H1 (cell line): ENCODE data around the gene GUCA2B. TPM values are rescaled to one million over a fixed set of nuclear protein-coding genes. Genes with fewer than 3 reads are reported as not detected.

ENCODE experiments used
- CTCF ChIA-PET: fragments of 300-600 bp; sonication (Branson Sonifier 250); formaldehyde crosslinking; loops from one replicate; lab custom pipeline; 2021; ENCODE audit not compliant: partially characterized antibody; lab: Charles Lee
- POLR2A ChIA-PET: fragments of 300-600 bp; sonication (Branson Sonifier 250); formaldehyde crosslinking; loops from one replicate; lab custom pipeline; 2021; ENCODE audit warnings: inconsistent platforms; ENCODE audit not compliant: partially characterized antibody; lab: Charles Lee
- DNase-seq, 2 experiments: peaks; one replicate each; pipeline versions ENCODE4 v3.0.0 to v3.0.0-alpha.2; 2010 to 2022; ENCODE audit warnings: low spot score in 2 of 2, low read depth in 1 of 2, mixed read lengths in 1 of 2
- FAIRE-seq: peaks from 2 replicates; lab custom pipeline; 2011; peaks lifted over from hg19 to GRCh38; lab: Jason Lieb, UNC
- H2AFZ ChIP-seq: 2 replicates; pipeline ENCODE4 v1.8.1; 2012; ENCODE audit warnings: low read length, inconsistent platforms
- H2AK5ac ChIP-seq: 2 replicates; pipeline ENCODE4 v1.6.1; 2013; ENCODE audit warnings: low read depth, low read length
- H2BK120ac ChIP-seq: replicated peaks from 2 replicates; pipeline ENCODE3; 2013; ENCODE audit warnings: low read depth, low read length, inconsistent platforms
- H2BK12ac ChIP-seq: 2 replicates; pipeline ENCODE4 v1.6.1; 2013; ENCODE audit warnings: low read depth, low read length
- H2BK15ac ChIP-seq: 2 replicates; pipeline ENCODE4 v1.6.1; 2013; ENCODE audit warnings: low read length
- H2BK20ac ChIP-seq: 2 replicates; pipeline ENCODE4 v1.6.1; 2013; ENCODE audit warnings: low read length
- H2BK5ac ChIP-seq: 2 replicates; pipeline ENCODE4 v1.6.1; 2013; ENCODE audit warnings: low read depth, low read length
- H3K14ac ChIP-seq: 2 replicates; pipeline ENCODE4 v1.6.1; 2013; ENCODE audit warnings: inconsistent platforms; ENCODE audit not compliant: insufficient read length
- H3K18ac ChIP-seq: 2 replicates; pipeline ENCODE4 v1.6.1; 2013; ENCODE audit warnings: low read length; ENCODE audit errors: extremely low read depth
- H3K23ac ChIP-seq: 2 replicates; pipeline ENCODE4 v1.6.1; 2013; ENCODE audit warnings: inconsistent platforms; ENCODE audit not compliant: insufficient read length
- H3K23me2 ChIP-seq: 2 replicates; pipeline ENCODE4 v1.6.1; 2013; ENCODE audit warnings: low read depth, low read length
- H3K27ac ChIP-seq: 2 replicates; pipeline ENCODE4 v1.6.1; 2011; ENCODE audit warnings: low read depth, low read length, inconsistent platforms
- H3K27me3 ChIP-seq, 4 experiments: replicated peaks in 1 of 4; 1 replicate in 1 of 4; 2 replicates in 3 of 4; pipeline versions ENCODE4 v1.6.1 to v1.8.1; 2011 to 2013; ENCODE audit warnings: low read length in 3 of 4, mild to moderate bottlenecking in 3 of 4, inconsistent platforms in 2 of 4, mixed read lengths in 2 of 4, moderate library complexity in 1 of 4; ENCODE audit not compliant: control insufficient read depth in 3 of 4, insufficient read depth in 3 of 4; ENCODE audit errors: extremely low read depth in 1 of 4
- H3K36me3 ChIP-seq, 4 experiments: 2 replicates each; pipeline versions ENCODE4 v1.6.1 to v1.8.1; 2011 to 2013; ENCODE audit warnings: mild to moderate bottlenecking in 4 of 4, low read length in 3 of 4, moderate library complexity in 2 of 4, control low read depth in 1 of 4, inconsistent platforms in 1 of 4; ENCODE audit not compliant: insufficient read depth in 4 of 4, control insufficient read depth in 2 of 4
- H3K4ac ChIP-seq: replicated peaks from 2 replicates; pipeline ENCODE3; 2013; ENCODE audit warnings: low read length, low read depth, mixed read lengths, inconsistent platforms; ENCODE audit not compliant: insufficient read length
- H3K4me1 ChIP-seq, 4 experiments: replicated peaks in 1 of 4; 1 replicate in 1 of 4; 2 replicates in 3 of 4; pipeline versions ENCODE4 v1.6.1 to v1.8.1; 2011 to 2013; ENCODE audit warnings: low read length in 3 of 4, inconsistent platforms in 2 of 4, mixed read lengths in 1 of 4; ENCODE audit not compliant: insufficient read depth in 4 of 4, control insufficient read depth in 3 of 4
- H3K4me2 ChIP-seq, 2 experiments: 2 replicates each; pipeline versions ENCODE4 v1.6.1 to v1.8.1; 2011 to 2013; ENCODE audit warnings: low read depth in 2 of 2, low read length in 2 of 2, control low read depth in 1 of 2, inconsistent platforms in 1 of 2, mild to moderate bottlenecking in 1 of 2; ENCODE audit not compliant: insufficient read depth in 1 of 2
- H3K4me3 ChIP-seq, 4 experiments: fragments of 200-600, 300-600 bp in 1 of 4; sonication (generic), shearing (Covaris generic), sonication (Bioruptor Twin) in 1 of 4; 2 replicates each; pipeline versions ENCODE4 v1.5.1 to v1.8.1; 2011 to 2016; ENCODE audit warnings: low read length in 4 of 4, low read depth in 3 of 4, control low read depth in 2 of 4, inconsistent platforms in 2 of 4, mild to moderate bottlenecking in 2 of 4, mixed read lengths in 1 of 4, moderate library complexity in 1 of 4; ENCODE audit not compliant: insufficient read depth in 2 of 4; ENCODE audit errors: extremely low read depth in 1 of 4
- H3K56ac ChIP-seq: replicated peaks from 2 replicates; pipeline ENCODE3; 2013; ENCODE audit warnings: low read depth, mild to moderate bottlenecking, mixed read lengths, low read length, inconsistent platforms; ENCODE audit not compliant: insufficient read length
- H3K79me1 ChIP-seq: 2 replicates; pipeline ENCODE4 v1.6.1; 2013; ENCODE audit warnings: low read depth, low read length, control low read depth
- H3K79me2 ChIP-seq, 2 experiments: 2 replicates each; pipeline versions ENCODE4 v1.6.1 to v1.8.1; 2012 to 2013; ENCODE audit warnings: low read length in 2 of 2, mild to moderate bottlenecking in 2 of 2, inconsistent platforms in 1 of 2; ENCODE audit not compliant: insufficient read depth in 2 of 2, control insufficient read depth in 1 of 2
- H3K9ac ChIP-seq, 4 experiments: replicated peaks in 1 of 4; 1 replicate in 1 of 4; 2 replicates in 3 of 4; pipeline versions ENCODE4 v1.6.1 to v1.8.1; 2011 to 2013; ENCODE audit warnings: low read depth in 3 of 4, low read length in 3 of 4, control low read depth in 2 of 4, mild to moderate bottlenecking in 2 of 4, moderate library complexity in 2 of 4, inconsistent platforms in 1 of 4; ENCODE audit errors: extremely low read depth in 1 of 4
- H3K9me3 ChIP-seq, 2 experiments: 2 replicates each; pipeline versions ENCODE4 v1.6.1 to v1.8.1; 2012 to 2013; ENCODE audit warnings: mild to moderate bottlenecking in 2 of 2, moderate library complexity in 2 of 2, control low read depth in 1 of 2, inconsistent platforms in 1 of 2, low read depth in 1 of 2, low read length in 1 of 2, mixed read lengths in 1 of 2; ENCODE audit not compliant: insufficient read depth in 2 of 2
- H4K20me1 ChIP-seq, 2 experiments: replicated peaks in 1 of 2; 2 replicates each; pipeline versions ENCODE3 to v1.8.1; 2011 to 2013; ENCODE audit warnings: inconsistent platforms in 2 of 2, low read length in 2 of 2, mild to moderate bottlenecking in 1 of 2; ENCODE audit not compliant: insufficient read depth in 2 of 2, control insufficient read depth in 1 of 2
- H4K5ac ChIP-seq: 2 replicates; pipeline ENCODE4 v1.6.1; 2013; ENCODE audit warnings: low read length, low read depth, mixed read lengths, inconsistent platforms; ENCODE audit not compliant: insufficient read length
- H4K8ac ChIP-seq: 2 replicates; pipeline ENCODE4 v1.8.0; 2013; ENCODE audit warnings: mild to moderate bottlenecking, moderate library complexity, low read length, inconsistent platforms; ENCODE audit not compliant: insufficient read depth; ENCODE audit errors: extremely low read depth
- H4K91ac ChIP-seq: replicated peaks from 2 replicates; pipeline ENCODE3; 2013; ENCODE audit warnings: low read length, mixed read lengths, inconsistent platforms; ENCODE audit not compliant: insufficient read length
- ASH2L ChIP-seq: fragments of 200-600, 300-600 bp; sonication (generic); IDR thresholded peaks from one replicate; pipeline ENCODE4 v1.7.1; 2017; ENCODE audit warnings: low read length
- CEBPB ChIP-seq: IDR thresholded peaks from 2 replicates; pipeline ENCODE4 v1.6.1; 2012; ENCODE audit warnings: low read depth, low read length
- CTBP2 ChIP-seq: IDR thresholded peaks from 2 replicates; pipeline ENCODE4 v1.7.0; 2011; ENCODE audit warnings: borderline replicate concordance, mild to moderate bottlenecking, moderate library complexity, mixed read lengths, low read length; ENCODE audit not compliant: insufficient read depth, insufficient read length
- E2F6 ChIP-seq: IDR thresholded peaks from 2 replicates; pipeline ENCODE4 v1.6.1; 2012; ENCODE audit warnings: inconsistent platforms
- FOSL1 ChIP-seq: IDR thresholded peaks from 2 replicates; pipeline ENCODE4 v1.6.1; 2011; ENCODE audit warnings: mild to moderate bottlenecking, low read depth, low read length, moderate library complexity; ENCODE audit not compliant: insufficient read depth
- GABPA ChIP-seq: IDR thresholded peaks from 2 replicates; pipeline ENCODE4 v1.6.1; 2011; ENCODE audit warnings: mild to moderate bottlenecking, low read length, moderate library complexity, borderline replicate concordance; ENCODE audit not compliant: insufficient read depth
- GTF2F1 ChIP-seq: IDR thresholded peaks from 2 replicates; pipeline ENCODE4 v1.6.1; 2012; ENCODE audit warnings: low read depth, low read length, improper control_type of control experiment, borderline replicate concordance
- RBBP5 ChIP-seq: IDR thresholded peaks from 2 replicates; pipeline ENCODE4 v1.7.1; 2012; ENCODE audit warnings: low read depth, mild to moderate bottlenecking, inconsistent platforms, low read length, moderate library complexity, borderline replicate concordance
- RFX5 ChIP-seq: IDR thresholded peaks from 2 replicates; pipeline ENCODE4 v1.6.1; 2011; ENCODE audit warnings: low read depth, low read length, improper control_type of control experiment, borderline replicate concordance
- RXRA ChIP-seq: IDR thresholded peaks from 2 replicates; pipeline ENCODE4 v1.6.1; 2011; ENCODE audit warnings: low read depth, mild to moderate bottlenecking, low read length, moderate library complexity; ENCODE audit not compliant: insufficient read depth
- SIRT6 ChIP-seq: IDR thresholded peaks from one replicate; pipeline ENCODE4 v1.7.1; 2012; ENCODE audit warnings: low read length, inconsistent platforms
- SIX5 ChIP-seq: IDR thresholded peaks from 2 replicates; pipeline ENCODE4 v1.6.1; 2011; ENCODE audit warnings: mild to moderate bottlenecking, low read depth, low read length
- SP1 ChIP-seq: IDR thresholded peaks from 2 replicates; pipeline ENCODE4 v1.6.1; 2011; ENCODE audit warnings: low read depth, low read length
- SRF ChIP-seq: IDR thresholded peaks from 2 replicates; pipeline ENCODE4 v1.6.1; 2011; ENCODE audit warnings: mild to moderate bottlenecking, low read depth, low read length, moderate library complexity
- WGBS, 2 experiments: shearing (Covaris generic) in 1 of 2; methylation state at CpG; one replicate each; pipeline versions ENCODE4 v1.1.6 to v1.1.7; 2013 to 2015; ENCODE audit warnings: low lambda C conversion rate in 2 of 2, mixed read lengths in 2 of 2, inconsistent platforms in 1 of 2, low coverage in 1 of 2, missing lambda C conversion rate in 1 of 2; ENCODE audit not compliant: insufficient replicate concordance in 2 of 2, insufficient coverage in 1 of 2, insufficient read length in 1 of 2; ENCODE audit errors: extremely low coverage in 1 of 2, missing lambda C conversion rate in 1 of 2; 5-methylcytosine and 5-hydroxymethylcytosine counted together
- polyA plus RNA-seq, 7 experiments: library from polyadenylated mRNA; depleted of rRNA in 3 of 7; stranded (reverse) in 5 of 7; unstranded in 2 of 7; fragments of >200 nt in 5 of 7; fragments of 200-250 nt in 2 of 7; gene quantifications; 1 replicate in 5 of 7; 2 replicates in 1 of 7; 4 replicates in 1 of 7; pipeline versions ENCODE4 v1.2.1 to v1.2.3, GENCODE V29; 2011 to 2013; ENCODE audit warnings: missing spikeins in 2 of 7, mixed read lengths in 2 of 7
- total RNA-seq: library from RNA; stranded (reverse); fragmentation: NEBNext Ultra II Directional; extraction: Animal tissue kit (Norgen Biotek cat#: 25700); gene quantifications from 2 replicates; pipeline ENCODE4 v1.2.1, GENCODE V29; 2021

Gene GUCA2B
- total and polyA plus RNA-seq, 2 of the 8 experiments (the other 6 are each of a cell fraction or from before 2014, with no cell fraction given) = not detected

GRCh38 chr1:42177541-42177981, 24.4 kb downstream of the GUCA2B start:
- 95% methylated on average over 6 of the region's 6 CpGs; no CpG with 5 or more reads in 1 of the 2 experiments for WGBS, 2 experiments
- POLR2A ChIA-PET = no interaction called here
- no peak for TF ChIP-seq CTBP2
- no peak for TF ChIP-seq E2F6
- no peak for TF ChIP-seq CEBPB
- no peak for TF ChIP-seq RBBP5
- no peak for TF ChIP-seq SIRT6
- TF ChIP-seq GTF2F1 = no peak
- TF ChIP-seq ASH2L = no peak
- TF ChIP-seq SP1 = no peak
- TF ChIP-seq SIX5 = no peak
- TF ChIP-seq GABPA = no peak
- no peak for TF ChIP-seq SRF
- TF ChIP-seq RFX5 = no peak
- no peak for TF ChIP-seq FOSL1
- no peak for TF ChIP-seq RXRA

More at GRCh38 chr1:42177541-42177981, 24.4 kb downstream of the GUCA2B start:
- Histone ChIP-seq H3K56ac (no peak overlapping the region), H3K4me1 (peaks cover 0 to 7% (median 0%) of the 10 kb centered on the region in 4 experiments; a peak in 1 of 7 replicates), H3K23me2 (no peaks in the 10 kb centered on the region; the same call in 1 of the 2 replicates), H3K9ac (no peak overlapping the region), H4K8ac (no peak overlapping the region), H3K18ac (no peak overlapping the region), H3K36me3 (peaks cover 0 to 20% (median 7%) of the 10 kb centered on the region in 4 experiments; a peak in 4 of 8 replicates), H4K5ac (no peak overlapping the region), H3K27ac (no peak overlapping the region), H2BK12ac (no peak overlapping the region), H4K20me1 (no peaks in the 10 kb centered on the region), H3K79me2 (no peaks in the 10 kb centered on the region), H2AFZ (no peak overlapping the region), H2BK120ac (no peak overlapping the region), H2AK5ac (no peak overlapping the region), H4K91ac (no peak overlapping the region), H3K27me3 (no peaks in the 10 kb centered on the region), H3K79me1 (no peaks in the 10 kb centered on the region), H3K23ac (no peak overlapping the region), H3K14ac (no peak overlapping the region), H3K4me2 (no peak overlapping the region), H3K4me3 (no peak overlapping the region), H2BK15ac (no peak overlapping the region), H2BK20ac (no peak overlapping the region), H2BK5ac (no peak overlapping the region), H3K9me3 (no peaks in the 10 kb centered on the region), H3K4ac (no peak overlapping the region)
- FAIRE-seq (no peak), DNase-seq (no peak)
- CTCF ChIA-PET = interaction anchor here (0.5 to 1.6 kb wide), 8 partner anchors 8 to 346 kb away, joined by 3 to 6 read pairs (median 3); no protein-coding TSS in a partner anchor
